Endothelial cell of umbilical vein (primary cell): ENCODE results near the gene OXLD1. TPM values are rescaled to one million over a fixed set of nuclear protein-coding genes. Genes with fewer than 3 reads are reported as not detected.

Experiments
- BruUV-seq: library from RNA; stranded (reverse); fragments of 400-500 nt; replicated peaks from 2 replicates; lab custom pipeline; 2021; lab: Mats Ljungman, UMichigan
- CTCF ChIA-PET: fragments of 300-600, 350-600 bp; sonication (Branson Sonifier 250); formaldehyde crosslinking; loops from one replicate; lab custom pipeline; 2021; ENCODE audit warnings: antibody characterized with exemption, inconsistent platforms; lab: Charles Lee
- POLR2A ChIA-PET: fragments of 300-600, 350-600 bp; sonication (Branson Sonifier 250); formaldehyde crosslinking; loops from one replicate; lab custom pipeline; 2021; ENCODE audit warnings: antibody characterized with exemption, inconsistent platforms; lab: Charles Lee
- DNase-seq: peaks from one replicate; pipeline ENCODE4 v3.0.0-alpha.2; 2011; ENCODE audit warnings: low read depth, low spot score
- FAIRE-seq: peaks from 2 replicates; lab custom pipeline; 2011; peaks lifted over from hg19 to GRCh38; lab: Jason Lieb, UNC
- H2AFZ ChIP-seq: 2 replicates; pipeline ENCODE4 v1.6.0; 2012; ENCODE audit warnings: low read depth, low read length, control low read depth, inconsistent platforms
- H3K27ac ChIP-seq: 2 replicates; pipeline ENCODE4 v1.5.1; 2011; ENCODE audit warnings: low read depth, mild to moderate bottlenecking, control low read depth, low read length, moderate library complexity; ENCODE audit not compliant: insufficient read depth
- H3K27me3 ChIP-seq, 2 experiments: 2 replicates each; pipeline versions ENCODE4 v1.6.0 to v1.6.1; 2011; ENCODE audit warnings: low read length in 2 of 2, mixed read lengths in 1 of 2; ENCODE audit not compliant: control insufficient read depth in 2 of 2, insufficient read depth in 2 of 2
- H3K36me3 ChIP-seq, 2 experiments: 2 replicates in 1 of 2; 3 replicates in 1 of 2; pipeline ENCODE4 v1.5.1; 2011; ENCODE audit warnings: low read length in 2 of 2, mild to moderate bottlenecking in 1 of 2, moderate library complexity in 1 of 2; ENCODE audit not compliant: control insufficient read depth in 2 of 2, insufficient read depth in 2 of 2; ENCODE audit errors: extremely low read depth in 1 of 2
- H3K4me1 ChIP-seq: 3 replicates; pipeline ENCODE4 v1.5.1; 2011; ENCODE audit warnings: mild to moderate bottlenecking, low read length; ENCODE audit not compliant: control insufficient read depth, insufficient read depth; ENCODE audit errors: extremely low read depth
- H3K4me2 ChIP-seq: 2 replicates; pipeline ENCODE4 v1.6.1; 2011; ENCODE audit warnings: low read length, control low read depth, mixed read lengths; ENCODE audit not compliant: insufficient read depth
- H3K4me3 ChIP-seq, 3 experiments: fragments of 200-600 bp in 1 of 3; sonication (generic), shearing (Covaris generic) in 1 of 3; replicated peaks in 1 of 3; 2 replicates each; pipeline ENCODE4 v1.5.1; 2011 to 2016; ENCODE audit warnings: control low read depth in 3 of 3, low read length in 3 of 3, mild to moderate bottlenecking in 2 of 3, inconsistent platforms in 1 of 3, low read depth in 1 of 3, moderate library complexity in 1 of 3; ENCODE audit not compliant: insufficient read depth in 1 of 3
- H3K79me2 ChIP-seq: 2 replicates; pipeline ENCODE4 v1.6.0; 2012; ENCODE audit warnings: low read length, inconsistent platforms; ENCODE audit not compliant: control insufficient read depth, insufficient read depth
- H3K9ac ChIP-seq: replicated peaks from 2 replicates; pipeline ENCODE3; 2011; ENCODE audit warnings: low read length, control low read depth; ENCODE audit not compliant: insufficient read depth; ENCODE audit errors: extremely low read depth
- H3K9me1 ChIP-seq: replicated peaks from 3 replicates; pipeline ENCODE4 v1.6.0; 2011; ENCODE audit warnings: mild to moderate bottlenecking, low read length; ENCODE audit not compliant: control insufficient read depth, insufficient read depth; ENCODE audit errors: extremely low read depth
- H3K9me3 ChIP-seq: replicated peaks from 2 replicates; pipeline ENCODE4 v1.5.1; 2012; ENCODE audit warnings: low read length, inconsistent platforms; ENCODE audit not compliant: control insufficient read depth, insufficient read depth
- H4K20me1 ChIP-seq: replicated peaks from 2 replicates; pipeline ENCODE3; 2011; ENCODE audit warnings: mild to moderate bottlenecking, low read length; ENCODE audit not compliant: control insufficient read depth, insufficient read depth; ENCODE audit errors: extremely low read depth
- CTCF ChIP-seq, 2 donors: IDR thresholded peaks; 1 replicate in 1 of 2; 2 replicates in 1 of 2; pipeline ENCODE4 v1.5.1; 2011; ENCODE audit warnings: low read length in 2 of 2, mild to moderate bottlenecking in 2 of 2, moderate library complexity in 2 of 2, control low read depth in 1 of 2, inconsistent platforms in 1 of 2, low read depth in 1 of 2; ENCODE audit not compliant: insufficient read depth in 1 of 2; ENCODE audit errors: extremely low read depth in 1 of 2
- EZH2 ChIP-seq: IDR thresholded peaks from 2 replicates; pipeline ENCODE4 v1.6.1; 2012; ENCODE audit warnings: borderline replicate concordance, low read depth, mild to moderate bottlenecking, moderate library complexity, low read length, inconsistent platforms; ENCODE audit not compliant: severe bottlenecking
- FOS ChIP-seq: IDR thresholded peaks from 2 replicates; pipeline ENCODE4 v1.6.1; 2011; ENCODE audit warnings: mild to moderate bottlenecking, low read length, moderate library complexity, borderline replicate concordance; ENCODE audit not compliant: insufficient read depth
- GATA2 ChIP-seq: IDR thresholded peaks from 2 replicates; pipeline ENCODE4 v1.7.0; 2011; ENCODE audit warnings: low read depth, mild to moderate bottlenecking, moderate library complexity, mixed read lengths, low read length; ENCODE audit not compliant: insufficient read length, insufficient read depth
- JUN ChIP-seq: IDR thresholded peaks from 2 replicates; pipeline ENCODE4 v1.6.1; 2011; ENCODE audit warnings: borderline replicate concordance, low read depth; ENCODE audit not compliant: insufficient read length, insufficient read depth
- MYC ChIP-seq: IDR thresholded peaks from one replicate; pipeline ENCODE4 v1.6.1; 2011; ENCODE audit warnings: mild to moderate bottlenecking, low read depth, low read length
- dilution Hi-C: fragments of 300-500 bp; cut with MboI; formaldehyde crosslinking; loops from one replicate; pipeline ENCODE4 v1.15.0; 2019; ENCODE audit warnings: low sequenced_read_pairs; ENCODE audit not compliant: extremely low pct_ligation_motif_present
- intact Hi-C: fragments of 100-400 bp; cut with micrococcal nuclease; formaldehyde crosslinking; loops from one replicate; pipeline ENCODE4 v1.10.0; 2022
- polyA plus RNA-seq, 4 experiments: library from polyadenylated mRNA; depleted of rRNA in 3 of 4; stranded (reverse) in 3 of 4; unstranded in 1 of 4; fragments of >200 nt; gene quantifications; 2 replicates each; pipeline versions ENCODE4 v1.2.1 to v1.2.3, GENCODE V29; 2011 to 2012; ENCODE audit warnings: missing spikeins in 1 of 4
- total RNA-seq: library from RNA; stranded (reverse); gene quantifications from 2 replicates; pipeline ENCODE4 v1.2.3, GENCODE V29; 2021
- TF ChIP-seq, protein P1 (sequence below): IDR thresholded peaks from 2 replicates; pipeline ENCODE4 v1.6.1; 2011; ENCODE audit not compliant: insufficient read depth, insufficient read length

The OXLD1 gene
- total and polyA plus RNA-seq, 2 donors (not counting 3 experiments of a cell fraction or from before 2014, with no cell fraction given) = 20.1 to 35.2 TPM

DNA sequence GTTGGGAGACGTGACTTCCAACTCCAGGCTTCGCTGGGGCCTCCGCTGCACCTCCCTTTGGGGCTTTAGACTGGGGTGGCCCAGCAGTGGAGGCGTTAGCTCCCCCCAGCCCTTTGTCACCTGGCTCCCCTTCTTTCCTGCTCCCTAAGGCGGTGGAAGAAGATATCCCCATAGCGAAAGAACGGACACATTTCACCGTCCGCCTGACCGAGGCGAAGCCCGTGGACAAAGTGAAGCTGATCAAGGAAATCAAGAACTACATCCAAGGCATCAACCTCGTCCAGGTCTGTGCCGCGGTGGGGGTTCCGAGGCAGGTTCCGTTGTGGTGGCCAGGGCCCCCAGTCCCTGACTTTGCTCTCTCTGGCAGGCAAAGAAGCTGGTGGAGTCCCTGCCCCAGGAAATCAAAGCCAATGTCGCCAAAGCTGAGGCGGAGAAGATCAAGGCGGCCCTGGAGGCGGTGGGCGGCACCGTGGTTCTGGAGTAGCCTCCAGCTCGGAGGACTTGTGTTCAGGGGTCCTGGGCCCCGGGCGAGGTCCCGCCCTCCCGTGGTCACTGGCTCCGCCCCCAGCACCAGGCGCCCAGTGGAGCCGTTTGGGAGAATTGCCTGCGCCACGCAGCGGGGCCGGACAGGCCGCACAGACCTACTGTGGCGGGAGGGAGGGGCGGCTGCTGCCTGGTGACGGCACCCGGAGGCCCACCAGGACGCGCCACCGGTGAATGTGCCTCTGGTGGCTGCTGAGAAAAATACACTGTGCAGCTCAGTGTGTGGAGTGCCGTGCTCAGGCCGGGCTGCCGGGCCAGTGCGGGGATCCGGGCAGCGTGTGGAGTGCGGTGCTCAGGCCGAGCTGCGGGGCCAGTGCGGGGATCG lies 40.6 kb upstream of the OXLD1 start:
- no peak for TF ChIP-seq JUN
- TF ChIP-seq EZH2 = no peak
- no peak for TF ChIP-seq CTCF (IDR thresholded peaks at IDR 0.05; ENCODE audit: extremely low read depth in 1 of 2, insufficient read depth in 1 of 2, low read depth in 1 of 2, low read length in 2 of 2)
- TF ChIP-seq FOS = no peak
- TF ChIP-seq, protein P1, sequence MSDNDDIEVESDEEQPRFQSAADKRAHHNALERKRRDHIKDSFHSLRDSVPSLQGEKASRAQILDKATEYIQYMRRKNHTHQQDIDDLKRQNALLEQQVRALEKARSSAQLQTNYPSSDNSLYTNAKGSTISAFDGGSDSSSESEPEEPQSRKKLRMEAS = no peak
- TF ChIP-seq GATA2 = no peak
- no peak for TF ChIP-seq MYC
- H3K9ac ChIP-seq = no peak overlapping the region

More for the DNA sequence above, 40.6 kb upstream of the OXLD1 start:
- Histone ChIP-seq H3K4me2 (no peak overlapping the region), H2AFZ (no peak overlapping the region), H3K79me2 (peaks cover 22% of the 10 kb centered on the region), H3K9me1 (no peaks in the 10 kb centered on the region), H3K4me3 (no peak overlapping the region), H3K36me3 (peaks cover 3 to 15% of the 10 kb centered on the region in 2 experiments), H3K4me1 (peaks cover 26% of the 10 kb centered on the region), H3K27ac (no peak overlapping the region), H3K27me3 (no peaks in the 10 kb centered on the region), H4K20me1 (no peaks in the 10 kb centered on the region), H3K9me3 (no peaks in the 10 kb centered on the region)
- intact Hi-C loops (no loop called here), dilution Hi-C loops (no loop called here)
- no peak for FAIRE-seq
- POLR2A ChIA-PET = no interaction called here
- CTCF ChIA-PET = no interaction called here
- no peak for DNase-seq
- no TSS peak for BruUV-seq
